PC-9 (cell line): ENCODE measurements around the gene TRANK1. TPM values are rescaled to one million over a fixed set of nuclear protein-coding genes. Genes with fewer than 3 reads are reported as not detected.

ENCODE experiments used
- BruUV-seq: library from RNA; stranded (reverse); fragments of 400-500 nt; replicated peaks from 2 replicates; lab custom pipeline; 2021; lab: Mats Ljungman, UMichigan
- CTCF ChIA-PET: fragments of 300-600 bp; sonication (Branson Sonifier 250); formaldehyde crosslinking; loops from one replicate; lab custom pipeline; 2022; ENCODE audit warnings: antibody characterized with exemption; lab: Charles Lee
- POLR2A ChIA-PET: fragments of 300-600 bp; sonication (Branson Sonifier 250); formaldehyde crosslinking; loops from one replicate; lab custom pipeline; 2022; ENCODE audit warnings: antibody characterized with exemption; ENCODE audit not compliant: unreplicated experiment; lab: Charles Lee
- DNase-seq, 2 experiments: peaks; one replicate each; pipeline versions ENCODE4 v3.0.0 to v3.0.0-alpha.2; 2015 to 2022; ENCODE audit warnings: mixed read lengths in 1 of 2
- H2AFZ ChIP-seq: fragments of 200-600 bp; sonication (generic); 2 replicates; pipeline ENCODE4 v1.8.1; 2017; ENCODE audit warnings: antibody characterized with exemption
- H3F3A ChIP-seq: fragments of 200-600 bp; sonication (generic); 2 replicates; pipeline ENCODE4 v1.8.1; 2017; ENCODE audit warnings: antibody characterized with exemption, mild to moderate bottlenecking, low read depth; ENCODE audit not compliant: insufficient read depth
- H3K27ac ChIP-seq: fragments of 200-600 bp; sonication (generic); 2 replicates; pipeline ENCODE4 v1.6.1; 2016; ENCODE audit warnings: mixed run types
- H3K27me3 ChIP-seq: fragments of 200-600 bp; sonication (generic); 2 replicates; pipeline ENCODE4 v1.6.1; 2016; ENCODE audit warnings: low read depth, mixed run types; ENCODE audit not compliant: insufficient read depth
- H3K36me3 ChIP-seq: fragments of 200-600 bp; sonication (generic); 2 replicates; pipeline ENCODE4 v1.6.1; 2016; ENCODE audit warnings: low read depth, mixed run types
- H3K4me1 ChIP-seq: fragments of 200-600 bp; sonication (generic); replicated peaks from 2 replicates; pipeline ENCODE4 v1.6.1; 2016; ENCODE audit warnings: mixed run types; ENCODE audit not compliant: insufficient read depth
- H3K4me2 ChIP-seq: fragments of 200-600 bp; sonication (generic); 2 replicates; pipeline ENCODE4 v1.6.1; 2017; ENCODE audit warnings: mixed run types
- H3K4me3 ChIP-seq: fragments of 200-600 bp; sonication (generic); 2 replicates; pipeline ENCODE4 v1.6.1; 2016; ENCODE audit warnings: mixed run types
- H3K79me2 ChIP-seq: fragments of 200-600 bp; sonication (generic); 2 replicates; pipeline ENCODE4 v1.6.1; 2017; ENCODE audit warnings: low read depth, mixed run types
- H3K9me2 ChIP-seq: fragments of 200-600 bp; sonication (generic); 2 replicates; pipeline ENCODE4 v1.8.1; 2017; ENCODE audit warnings: mild to moderate bottlenecking; ENCODE audit not compliant: insufficient read depth
- H3K9me3 ChIP-seq: fragments of 200-600 bp; sonication (generic); 2 replicates; pipeline ENCODE4 v1.8.1; 2016; ENCODE audit warnings: low read depth; ENCODE audit not compliant: insufficient read depth
- H4K20me1 ChIP-seq: fragments of 200-600 bp; sonication (generic); 2 replicates; pipeline ENCODE4 v1.8.1; 2017; ENCODE audit not compliant: insufficient read depth
- CTCF ChIP-seq: fragments of 200-600 bp; sonication (generic); conservative IDR thresholded peaks from 2 replicates; pipeline ENCODE4 v1.6.1; 2017; ENCODE audit warnings: mixed run types, antibody characterized with exemption, mild to moderate bottlenecking, moderate library complexity
- EZH2 ChIP-seq: fragments of 200-600 bp; sonication (generic); IDR thresholded peaks from 2 replicates; pipeline ENCODE4 v1.8.0; 2017; ENCODE audit warnings: antibody characterized with exemption, low read depth
- intact Hi-C: fragments of 100-400 bp; cut with micrococcal nuclease; formaldehyde crosslinking; loops from one replicate; pipeline ENCODE4 v1.10.0; 2022; ENCODE audit not compliant: unreplicated experiment
- total RNA-seq: library from RNA; stranded (reverse); gene quantifications from 2 replicates; pipeline ENCODE4 v1.2.3, GENCODE V29; 2021

The TRANK1 gene
- total RNA-seq, 1 experiment from 2014 or later, result 12.1 TPM

- Histone ChIP-seq H3K9me3 (no peaks in the 10 kb centered on the region), H3K79me2 (no peaks in the 10 kb centered on the region), H3F3A (no peaks in the 10 kb centered on the region), H3K36me3 (no peaks in the 10 kb centered on the region), H3K9me2 (no peaks in the 10 kb centered on the region), H2AFZ (no peak overlapping the region), H3K27me3 (no peaks in the 10 kb centered on the region), H4K20me1 (no peaks in the 10 kb centered on the region), H3K27ac (no peak overlapping the region), H3K4me3 (no peak overlapping the region), H3K4me1 (no peaks in the 10 kb centered on the region), H3K4me2 (no peak overlapping the region)
- BruUV-seq, result no TSS peak
- intact Hi-C loops, result no loop called here
- CTCF ChIA-PET, result no interaction called here
- no peak for DNase-seq
- POLR2A ChIA-PET, result no interaction called here
- TF ChIP-seq EZH2, result no peak
- no peak for TF ChIP-seq CTCF
Observed at GRCh38 chr3:36820083-36820482, 124.8 kb downstream of the TRANK1 start.

GRCh38 chr3:36817806-36818533 is 126.9 kb downstream of the TRANK1 start:
- no peak overlapping the region for H3K27ac ChIP-seq
- H3K9me3 ChIP-seq, result no peaks in the 10 kb centered on the region
- H3K4me3 ChIP-seq, result no peak overlapping the region
- no peak overlapping the region for H2AFZ ChIP-seq
- BruUV-seq, result no TSS peak
- peaks cover 7% of the 10 kb centered on the region; the same call in 1 of the 2 replicates for H3K4me1 ChIP-seq
- no peaks in the 10 kb centered on the region for H3K9me2 ChIP-seq
- no peaks in the 10 kb centered on the region for H3K27me3 ChIP-seq
- no peaks in the 10 kb centered on the region for H3K79me2 ChIP-seq
- H3F3A ChIP-seq, result no peaks in the 10 kb centered on the region
- intact Hi-C loops, result no loop called here
- TF ChIP-seq CTCF (no peak), EZH2 (no peak)
- H4K20me1 ChIP-seq, result no peaks in the 10 kb centered on the region
- CTCF ChIA-PET, result no interaction called here
- POLR2A ChIA-PET, result no interaction called here
- DNase-seq, result no peak
- no peak overlapping the region for H3K4me2 ChIP-seq
- H3K36me3 ChIP-seq, result no peaks in the 10 kb centered on the region

GRCh38 chr3:36815375-36815774 is 129.5 kb downstream of the TRANK1 start:
- H3K4me3 ChIP-seq, result no peak overlapping the region
- ChIA-PET POLR2A (no interaction called here), CTCF (interaction anchor here (0.7 kb wide), 1 partner anchor 21 kb away, joined by 3 read pairs; no protein-coding TSS in a partner anchor)
- BruUV-seq, result no TSS peak
- H3K27me3 ChIP-seq, result no peaks in the 10 kb centered on the region
- H3K79me2 ChIP-seq, result no peaks in the 10 kb centered on the region
- peaks cover 21% of the 10 kb centered on the region; the same call in 1 of the 2 replicates for H3K4me1 ChIP-seq
- no peaks in the 10 kb centered on the region for H3K9me2 ChIP-seq
- no peak overlapping the region for H3K4me2 ChIP-seq
- H3F3A ChIP-seq, result no peaks in the 10 kb centered on the region
- DNase-seq, result no peak
- H3K27ac ChIP-seq, result no peak overlapping the region
- intact Hi-C loops, result no loop called here
- TF ChIP-seq EZH2, result no peak
- no peak overlapping the region for H2AFZ ChIP-seq
- H4K20me1 ChIP-seq, result no peaks in the 10 kb centered on the region
- H3K9me3 ChIP-seq, result no peaks in the 10 kb centered on the region
- H3K36me3 ChIP-seq, result no peaks in the 10 kb centered on the region
